Activated naive CD8-positive, alpha-beta T cell treated with anti-CD3 and anti-CD28 coated beads for 36 hours (primary cell): ENCODE data around the gene NSD1. TPM values are rescaled to one million over a fixed set of nuclear protein-coding genes. Genes with fewer than 3 reads are reported as not detected.
"Not testable (repeated sequence)": the region's sequence is repeated elsewhere in the genome, so short reads cannot be mapped to it uniquely, and the experiment has no call there.

Source experiments
- DNase-seq: peaks from one replicate; pipeline ENCODE4 v3.0.0; 2021
- H3K27ac Mint-ChIP-seq: one replicate; pipeline ENCODE4 v1.8.0; 2022; ENCODE audit warnings: mild to moderate bottlenecking, moderate library complexity, mixed read lengths
- H3K27me3 Mint-ChIP-seq: one replicate; pipeline ENCODE4 v1.8.0; 2022; ENCODE audit warnings: mild to moderate bottlenecking, mixed read lengths
- H3K36me3 Mint-ChIP-seq: one replicate; pipeline ENCODE4 v1.8.0; 2021; ENCODE audit warnings: mild to moderate bottlenecking, mixed read lengths
- H3K4me1 Mint-ChIP-seq: one replicate; pipeline ENCODE4 v1.8.0; 2021; ENCODE audit warnings: mixed read lengths
- H3K4me3 Mint-ChIP-seq: one replicate; pipeline ENCODE4 v1.8.0; 2022; ENCODE audit warnings: mild to moderate bottlenecking, moderate library complexity, mixed read lengths
- H3K9me3 Mint-ChIP-seq: one replicate; pipeline ENCODE4 v1.8.0; 2022; ENCODE audit warnings: mixed read lengths
- total RNA-seq, 2 experiments: library from RNA; stranded (reverse); gene quantifications; one replicate each; pipeline ENCODE4 v1.2.3, GENCODE V29; 2021

The NSD1 gene
- total RNA-seq, 2 experiments from 2014 or later, result 64.0 to 66.4 TPM

DNA sequence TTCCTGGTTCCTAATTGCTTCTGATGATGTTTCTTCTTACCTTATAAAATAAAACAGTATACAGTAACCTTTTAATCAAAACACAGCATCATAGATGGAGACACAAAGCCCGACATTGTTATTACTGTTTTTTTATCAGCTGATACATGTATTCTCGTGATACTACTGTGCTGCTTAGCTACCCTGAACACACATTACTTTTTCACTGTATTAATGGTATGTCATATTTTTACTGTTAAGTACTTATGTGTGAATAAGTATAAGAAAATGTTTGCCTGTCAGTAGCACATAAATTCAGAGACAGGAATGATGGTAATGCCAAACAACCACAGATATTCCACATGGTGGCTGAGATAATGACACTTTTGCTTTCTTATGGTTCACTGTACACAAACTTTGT, 101.3 kb downstream of the NSD1 start:
- Mint-ChIP-seq H3K4me1 (peaks cover 15% of the 10 kb centered on the region), H3K27ac (no peak overlapping the region), H3K27me3 (no peaks in the 10 kb centered on the region), H3K36me3 (peaks cover 13% of the 10 kb centered on the region), H3K4me3 (no peak overlapping the region), H3K9me3 (no peaks in the 10 kb centered on the region)
- DNase-seq, result no peak

DNA sequence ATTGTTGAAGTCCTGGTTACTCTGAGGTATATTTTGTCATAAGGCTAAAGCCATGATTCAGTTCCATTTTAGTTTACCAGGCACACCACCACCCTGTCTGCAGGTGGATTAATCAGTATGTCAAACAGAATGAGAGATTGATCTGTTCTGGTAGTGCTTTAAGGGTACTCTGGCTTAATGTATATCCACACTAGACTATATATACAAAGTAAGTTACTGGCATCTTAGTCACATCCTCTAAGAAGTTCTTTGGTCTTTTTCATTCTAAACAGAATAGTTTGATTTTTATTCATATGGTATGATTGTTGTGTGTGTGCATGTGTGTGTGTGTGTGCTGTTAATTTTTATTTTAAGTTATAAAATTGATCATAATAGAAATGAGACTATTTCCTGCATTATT, 108.2 kb downstream of the NSD1 start:
- Mint-ChIP-seq H3K36me3 (peaks cover 12% of the 10 kb centered on the region), H3K4me3 (no peak overlapping the region), H3K4me1 (peaks cover 2% of the 10 kb centered on the region), H3K9me3 (no peaks in the 10 kb centered on the region), H3K27me3 (no peaks in the 10 kb centered on the region), H3K27ac (no peak overlapping the region)
- no peak for DNase-seq

DNA sequence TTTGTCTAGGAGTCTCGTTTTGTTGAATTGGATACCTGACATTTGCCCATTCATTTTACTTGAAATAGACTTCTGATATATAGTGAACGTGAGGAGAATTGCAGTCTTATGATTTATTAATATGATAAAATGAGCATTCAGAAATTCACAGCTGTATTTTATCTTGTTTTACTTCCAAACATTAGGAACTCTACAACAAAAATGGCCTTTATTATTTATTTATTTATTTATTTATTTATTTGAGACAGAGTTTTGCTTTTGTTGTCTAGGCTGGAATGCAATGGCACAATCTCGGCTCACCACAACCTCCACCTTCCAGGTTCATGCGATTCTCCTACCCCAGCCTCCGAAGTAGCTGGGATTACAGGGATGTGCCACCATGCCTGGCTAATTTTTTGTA, 108.7 kb downstream of the NSD1 start:
- peaks cover 12% of the 10 kb centered on the region for H3K36me3 Mint-ChIP-seq
- H3K27me3 Mint-ChIP-seq, result no peaks in the 10 kb centered on the region
- no peak overlapping the region for H3K4me3 Mint-ChIP-seq
- peaks cover 2% of the 10 kb centered on the region for H3K4me1 Mint-ChIP-seq
- no peaks in the 10 kb centered on the region for H3K9me3 Mint-ChIP-seq
- DNase-seq, result no peak
- H3K27ac Mint-ChIP-seq, result no peak overlapping the region

DNA sequence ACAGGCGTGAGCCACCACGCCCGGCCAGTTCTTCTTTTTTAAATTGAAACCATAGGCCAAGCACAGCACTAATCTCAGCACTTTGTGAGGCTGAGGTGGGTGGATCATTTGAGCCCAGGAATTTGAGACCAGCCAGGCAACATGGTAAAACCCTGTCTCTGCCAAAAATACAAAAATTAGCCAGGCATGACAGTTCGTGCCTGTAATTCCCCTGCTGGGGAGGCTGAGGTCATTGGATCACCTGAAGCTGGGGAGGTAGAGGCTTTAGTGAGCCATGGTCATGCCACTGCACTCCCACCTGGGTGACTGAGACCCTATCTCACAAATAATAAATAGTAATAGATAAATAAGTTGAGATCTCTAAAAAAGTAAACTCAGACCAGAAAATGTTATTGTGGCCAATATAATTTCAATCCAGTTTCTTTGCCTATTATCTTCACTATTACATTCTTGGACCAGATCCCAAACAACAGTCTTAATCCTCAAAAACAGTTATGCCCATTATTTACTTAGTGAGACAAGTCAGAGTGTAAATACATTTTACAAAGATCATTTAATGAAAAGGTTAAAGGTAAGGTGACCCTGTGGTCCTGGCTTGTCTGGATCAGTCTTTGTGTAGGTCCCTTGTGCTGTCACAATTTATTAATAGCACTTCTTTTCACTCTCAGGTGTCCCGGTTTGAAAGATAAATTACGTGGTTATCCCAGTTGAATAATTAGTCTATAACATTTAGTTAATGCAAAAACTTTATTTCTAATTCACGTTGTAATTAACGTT, 116.4 kb downstream of the NSD1 start:
- no peaks in the 10 kb centered on the region for H3K4me1 Mint-ChIP-seq
- no peak for DNase-seq
- no peaks in the 10 kb centered on the region for H3K27me3 Mint-ChIP-seq
- no peak overlapping the region for H3K27ac Mint-ChIP-seq
- peaks cover 7% of the 10 kb centered on the region for H3K36me3 Mint-ChIP-seq
- no peaks in the 10 kb centered on the region for H3K9me3 Mint-ChIP-seq
- H3K4me3 Mint-ChIP-seq, result no peak overlapping the region

DNA sequence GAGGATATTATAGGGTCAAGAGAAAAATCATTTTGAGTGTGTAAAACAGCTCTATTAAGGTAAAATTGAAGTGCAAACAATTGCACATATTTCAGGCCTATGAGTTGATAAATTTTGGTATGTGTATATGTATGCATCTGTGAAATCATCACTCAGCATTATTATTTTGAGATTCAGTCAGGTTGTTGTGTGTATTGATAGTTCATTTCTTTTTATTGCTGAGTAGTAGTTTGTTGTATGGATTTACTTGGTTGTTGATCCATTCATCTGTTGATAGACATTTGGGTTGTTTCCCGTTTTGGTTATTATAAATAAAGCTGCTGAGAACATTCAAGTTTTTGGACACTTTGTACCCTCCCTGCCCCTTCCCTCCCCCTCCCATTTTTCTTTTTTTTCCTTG, 119.7 kb downstream of the NSD1 start:
- H3K4me3 Mint-ChIP-seq, result no peak overlapping the region
- H3K27me3 Mint-ChIP-seq, result no peaks in the 10 kb centered on the region
- peaks cover 9% of the 10 kb centered on the region for H3K36me3 Mint-ChIP-seq
- H3K27ac Mint-ChIP-seq, result no peak overlapping the region
- peaks cover 3% of the 10 kb centered on the region for H3K4me1 Mint-ChIP-seq
- no peak for DNase-seq
- no peaks in the 10 kb centered on the region for H3K9me3 Mint-ChIP-seq

DNA sequence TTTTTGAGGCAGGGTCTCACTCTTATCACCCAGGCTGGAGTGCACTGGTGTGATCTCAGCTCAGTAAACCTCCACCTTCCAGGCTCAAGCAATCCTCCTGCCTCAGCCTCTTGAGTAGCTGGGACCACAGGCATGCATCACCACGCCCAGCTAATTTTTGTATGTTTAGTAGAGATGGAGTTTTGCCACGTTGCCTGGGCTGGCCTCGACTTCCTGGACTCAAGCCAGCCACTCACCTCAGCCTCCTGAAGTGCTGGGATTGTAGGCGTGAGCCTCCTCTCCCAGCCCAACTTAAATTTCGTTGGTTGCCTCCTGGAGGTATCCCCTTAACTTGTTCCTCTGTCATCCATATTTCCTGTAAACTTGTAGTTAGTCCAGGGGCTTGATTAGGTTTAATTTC, 122.7 kb downstream of the NSD1 start:
- Mint-ChIP-seq H3K27me3 (no peaks in the 10 kb centered on the region), H3K36me3 (peaks cover 12% of the 10 kb centered on the region), H3K4me3 (no peak overlapping the region), H3K4me1 (peaks cover 3% of the 10 kb centered on the region), H3K27ac (peak overlapping the region; percentile 44), H3K9me3 (no peaks in the 10 kb centered on the region)
- no peak for DNase-seq

DNA sequence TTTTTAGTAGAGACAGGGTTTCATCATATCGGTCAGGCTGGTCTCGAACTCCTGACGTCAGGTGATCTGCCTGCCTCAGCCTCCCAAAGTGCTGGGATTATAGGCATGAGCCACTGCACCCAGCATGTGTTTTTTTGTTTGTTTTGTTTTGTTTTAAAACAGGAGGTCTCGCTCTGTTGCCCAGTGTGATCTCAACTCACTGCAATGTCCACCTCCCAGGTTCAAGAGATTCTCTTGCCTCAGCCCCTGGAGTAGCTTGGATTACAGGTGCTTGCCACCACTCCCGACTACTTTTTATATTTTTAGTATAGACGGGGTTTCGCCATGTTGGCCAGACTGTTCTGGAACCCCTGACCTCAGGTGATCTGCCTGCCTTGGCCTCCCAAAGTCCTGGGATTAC, 125.1 kb downstream of the NSD1 start:
- DNase-seq, H3K27ac Mint-ChIP-seq, H3K4me3 Mint-ChIP-seq, H3K4me1 Mint-ChIP-seq, H3K9me3 Mint-ChIP-seq, H3K27me3 Mint-ChIP-seq: not testable (repeated sequence)
- H3K36me3 Mint-ChIP-seq, result peaks cover 11% of the 10 kb centered on the region

DNA sequence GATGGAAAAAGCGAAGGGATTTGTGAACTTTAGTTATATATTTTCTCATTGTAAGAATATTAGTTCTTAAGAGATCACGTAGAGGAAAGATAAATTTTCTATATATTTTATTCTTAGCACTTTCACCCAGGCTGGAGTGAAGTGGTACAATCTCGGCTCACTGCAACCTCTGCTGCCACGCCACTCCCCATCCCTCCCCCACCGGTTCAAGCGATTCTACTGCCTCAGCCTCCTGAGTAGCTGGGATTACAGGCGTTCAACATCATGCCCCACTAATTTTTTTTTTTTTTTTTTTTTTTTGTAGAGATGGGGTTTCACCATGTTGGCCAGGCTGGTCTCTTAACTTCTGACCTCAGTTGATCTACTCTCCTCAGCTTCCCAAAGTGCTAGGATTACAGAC, 127.4 kb downstream of the NSD1 start:
- Mint-ChIP-seq H3K4me1 (peaks cover 6% of the 10 kb centered on the region), H3K36me3 (peaks cover 7% of the 10 kb centered on the region), H3K27ac (no peak overlapping the region), H3K9me3 (no peaks in the 10 kb centered on the region), H3K4me3 (no peak overlapping the region), H3K27me3 (no peaks in the 10 kb centered on the region)
- DNase-seq, result no peak

DNA sequence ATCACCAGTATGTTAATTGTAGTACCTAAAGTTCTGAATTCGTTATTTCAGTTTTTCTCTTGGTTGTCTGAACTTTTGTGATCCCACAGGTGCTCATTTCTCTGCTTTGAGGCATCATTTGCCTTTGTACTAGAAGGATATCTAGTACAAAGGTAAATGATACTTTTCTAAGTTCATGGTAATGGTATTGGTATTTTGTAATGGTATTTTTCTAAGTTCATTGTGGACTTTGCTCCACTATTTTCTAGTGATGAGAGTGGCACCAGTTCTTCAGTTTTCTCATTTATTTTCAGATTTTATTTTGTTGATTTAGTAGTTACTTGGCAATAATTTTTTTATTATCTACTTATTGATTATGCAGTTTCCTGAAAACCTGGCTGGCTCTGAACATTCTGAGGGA, 127.9 kb downstream of the NSD1 start:
- H3K36me3 Mint-ChIP-seq, result peaks cover 11% of the 10 kb centered on the region
- no peak for DNase-seq
- peaks cover 6% of the 10 kb centered on the region for H3K4me1 Mint-ChIP-seq
- no peak overlapping the region for H3K27ac Mint-ChIP-seq
- no peaks in the 10 kb centered on the region for H3K9me3 Mint-ChIP-seq
- H3K27me3 Mint-ChIP-seq, result no peaks in the 10 kb centered on the region
- H3K4me3 Mint-ChIP-seq, result no peak overlapping the region

DNA sequence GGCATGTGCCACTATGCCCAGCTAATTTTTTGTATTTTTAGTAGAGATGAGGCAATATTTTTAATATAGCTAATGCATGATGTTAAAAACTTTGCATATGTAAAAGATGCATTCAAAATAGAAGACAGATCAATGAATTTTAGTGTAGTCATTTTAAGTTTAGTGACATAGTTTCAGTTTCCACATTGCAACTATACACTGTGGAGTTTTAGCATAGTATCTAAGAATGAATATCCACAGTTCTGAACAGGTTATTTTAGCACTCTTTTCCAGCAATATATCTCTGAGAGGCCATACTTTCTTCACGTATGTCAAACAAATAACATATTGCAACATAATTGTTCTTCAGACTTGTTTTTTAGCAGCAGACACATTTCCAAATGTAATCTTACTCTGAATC, 130.6 kb downstream of the NSD1 start:
- DNase-seq, result no peak
- no peak overlapping the region for H3K4me3 Mint-ChIP-seq
- no peaks in the 10 kb centered on the region for H3K27me3 Mint-ChIP-seq
- H3K4me1 Mint-ChIP-seq, result peaks cover 6% of the 10 kb centered on the region
- peak overlapping the region; percentile 66 for H3K27ac Mint-ChIP-seq
- peaks cover 11% of the 10 kb centered on the region for H3K36me3 Mint-ChIP-seq
- no peaks in the 10 kb centered on the region for H3K9me3 Mint-ChIP-seq

DNA sequence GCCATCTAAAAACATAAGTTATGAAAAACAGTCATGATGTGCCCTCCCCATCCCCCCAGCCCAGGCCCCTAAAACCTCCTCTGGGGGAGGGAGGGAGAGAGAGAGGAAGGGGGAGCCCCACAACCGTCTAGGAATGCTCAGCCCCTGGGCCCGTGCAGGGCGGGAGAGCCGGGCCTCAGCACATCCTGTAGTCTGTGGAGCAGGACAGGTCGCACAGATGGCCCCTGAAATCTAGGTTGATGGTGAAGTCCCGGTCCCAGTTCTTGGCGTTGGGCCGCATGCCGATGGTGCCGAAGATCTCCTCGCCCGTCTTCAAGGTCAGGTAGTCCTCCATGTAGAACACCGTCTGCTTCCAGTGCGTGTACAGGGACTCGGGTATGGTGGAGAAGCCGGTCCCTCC, 131.8 kb downstream of the NSD1 start:
- no peaks in the 10 kb centered on the region for H3K9me3 Mint-ChIP-seq
- no peak overlapping the region for H3K4me3 Mint-ChIP-seq
- H3K36me3 Mint-ChIP-seq, result peaks cover 12% of the 10 kb centered on the region
- no peak overlapping the region for H3K27ac Mint-ChIP-seq
- no peaks in the 10 kb centered on the region for H3K27me3 Mint-ChIP-seq
- no peak for DNase-seq
- H3K4me1 Mint-ChIP-seq, result peaks cover 6% of the 10 kb centered on the region

DNA sequence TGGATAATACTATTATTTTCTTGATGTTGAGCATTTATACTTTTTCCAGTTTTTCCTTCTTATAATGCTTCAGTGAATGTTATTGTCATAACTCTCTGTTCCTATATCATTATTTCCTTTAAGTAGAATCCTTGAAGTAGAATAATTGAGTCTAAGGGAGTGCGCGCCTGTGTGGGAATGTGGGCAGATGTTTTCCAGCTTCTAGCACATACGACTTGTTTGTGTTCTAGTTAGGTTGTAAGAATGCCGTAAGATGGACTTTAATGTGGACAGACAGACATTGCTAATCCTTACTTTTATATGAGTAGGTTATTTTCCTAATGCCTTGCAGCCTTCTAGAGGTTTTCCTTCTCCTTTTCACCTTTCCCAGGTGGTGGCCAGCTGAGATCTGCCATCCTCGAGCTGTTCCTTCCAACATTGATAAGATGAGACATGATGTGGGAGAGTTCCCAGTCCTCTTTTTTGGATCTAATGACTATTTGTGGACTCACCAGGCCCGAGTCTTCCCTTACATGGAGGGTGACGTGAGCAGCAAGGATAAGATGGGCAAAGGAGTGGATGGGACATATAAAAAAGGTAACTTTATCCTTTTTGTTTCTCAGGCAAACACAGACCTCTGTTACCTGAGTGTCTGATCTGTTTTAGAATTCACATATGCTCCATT, 135.8 kb downstream of the NSD1 start:
- H3K27ac Mint-ChIP-seq, result no peak overlapping the region
- DNase-seq, result no peak
- peaks cover 2% of the 10 kb centered on the region for H3K4me1 Mint-ChIP-seq
- no peak overlapping the region for H3K4me3 Mint-ChIP-seq
- no peaks in the 10 kb centered on the region for H3K9me3 Mint-ChIP-seq
- peaks cover 12% of the 10 kb centered on the region for H3K36me3 Mint-ChIP-seq
- H3K27me3 Mint-ChIP-seq, result no peaks in the 10 kb centered on the region

DNA sequence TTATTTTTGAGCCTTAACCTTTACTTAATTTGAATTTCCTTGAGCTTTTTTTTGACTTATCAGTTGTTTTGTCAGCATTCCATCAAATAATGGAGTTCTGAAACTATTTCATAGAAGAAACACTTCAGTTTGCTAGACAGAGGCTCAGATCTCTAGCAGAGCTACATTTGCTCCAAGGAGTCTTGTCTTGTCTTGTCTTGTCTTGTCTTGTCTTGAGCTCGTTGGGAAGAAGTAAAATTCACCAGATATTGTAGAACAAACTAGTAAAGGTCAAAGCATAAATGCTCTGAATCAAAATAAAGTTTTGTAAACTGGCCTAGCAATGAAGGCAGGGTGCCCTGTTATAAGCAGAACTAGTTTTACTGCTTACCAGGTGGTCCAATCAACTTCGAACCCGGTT, 136.4 kb downstream of the NSD1 start:
- Mint-ChIP-seq H3K4me3 (no peak overlapping the region), H3K36me3 (peaks cover 14% of the 10 kb centered on the region), H3K9me3 (no peaks in the 10 kb centered on the region), H3K4me1 (no peaks in the 10 kb centered on the region), H3K27me3 (no peaks in the 10 kb centered on the region), H3K27ac (no peak overlapping the region)
- DNase-seq, result no peak

DNA sequence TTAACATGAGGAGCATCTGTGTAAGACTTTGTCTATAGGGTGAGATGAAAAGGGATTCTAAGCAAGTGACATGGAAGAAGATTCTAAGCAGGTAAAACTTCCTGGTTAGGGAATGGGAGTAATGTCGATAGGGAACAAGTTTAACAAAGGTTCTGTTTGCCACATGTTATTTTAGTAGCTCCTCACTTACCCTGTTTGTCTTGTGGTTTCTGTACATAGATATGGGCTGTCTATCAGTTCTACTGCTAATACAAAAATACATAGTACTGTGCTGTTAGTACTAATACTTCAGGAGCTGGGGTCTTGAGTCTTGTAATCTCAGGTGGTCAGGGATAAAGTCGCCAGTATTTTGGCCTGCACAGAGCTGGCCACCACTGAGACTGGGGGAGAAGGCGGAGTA, 137.1 kb downstream of the NSD1 start:
- no peak for DNase-seq
- H3K4me1 Mint-ChIP-seq, result no peaks in the 10 kb centered on the region
- no peak overlapping the region for H3K4me3 Mint-ChIP-seq
- H3K9me3 Mint-ChIP-seq, result no peaks in the 10 kb centered on the region
- H3K27ac Mint-ChIP-seq, result no peak overlapping the region
- H3K27me3 Mint-ChIP-seq, result no peaks in the 10 kb centered on the region
- peaks cover 13% of the 10 kb centered on the region for H3K36me3 Mint-ChIP-seq

DNA sequence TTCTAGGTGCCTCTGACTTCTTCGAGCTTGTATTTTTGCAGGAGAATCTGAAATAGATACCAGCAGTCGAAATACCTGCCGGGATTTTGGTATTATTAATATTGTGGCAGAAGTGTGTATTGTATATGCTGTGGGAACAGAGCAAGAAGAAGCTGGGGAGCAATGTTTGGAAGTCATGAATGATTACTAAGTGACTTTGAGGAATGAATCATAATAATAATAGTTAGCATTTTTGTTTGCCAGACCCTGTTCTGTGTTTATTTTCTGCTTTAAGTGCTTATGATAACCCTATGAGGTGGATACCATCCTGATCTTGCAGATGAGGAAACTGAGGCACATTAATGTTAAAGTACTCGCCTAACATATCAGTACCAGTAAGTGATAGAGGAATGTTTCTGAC, 137.5 kb downstream of the NSD1 start:
- H3K27me3 Mint-ChIP-seq, result no peaks in the 10 kb centered on the region
- H3K9me3 Mint-ChIP-seq, result no peaks in the 10 kb centered on the region
- H3K4me1 Mint-ChIP-seq, result no peaks in the 10 kb centered on the region
- no peak for DNase-seq
- peaks cover 12% of the 10 kb centered on the region for H3K36me3 Mint-ChIP-seq
- H3K4me3 Mint-ChIP-seq, result no peak overlapping the region
- no peak overlapping the region for H3K27ac Mint-ChIP-seq

DNA sequence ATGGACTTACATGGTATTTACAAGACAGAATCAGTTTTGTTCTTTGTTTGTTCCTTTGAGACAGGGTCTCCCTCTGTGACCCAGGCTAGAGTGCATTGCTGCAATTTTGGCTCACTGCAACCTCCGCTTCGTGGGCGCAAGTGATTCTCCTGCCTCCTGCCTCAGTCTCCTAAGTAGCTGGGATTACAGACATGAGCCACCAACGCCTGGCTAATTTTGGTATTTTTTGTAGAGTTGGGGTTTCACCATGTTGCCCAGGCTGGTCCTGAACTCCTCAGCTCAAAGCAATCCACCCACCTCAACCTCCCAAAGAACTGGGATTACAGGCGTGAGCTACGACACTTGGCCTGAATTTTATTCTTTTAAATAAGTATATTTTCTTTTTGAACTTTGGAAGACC, 142.3 kb downstream of the NSD1 start:
- no peak overlapping the region for H3K27ac Mint-ChIP-seq

More for the DNA sequence above, 142.3 kb downstream of the NSD1 start:
- H3K4me1 Mint-ChIP-seq, result no peaks in the 10 kb centered on the region
- no peak overlapping the region for H3K4me3 Mint-ChIP-seq
- no peaks in the 10 kb centered on the region for H3K27me3 Mint-ChIP-seq
- DNase-seq, result no peak
- H3K9me3 Mint-ChIP-seq, result no peaks in the 10 kb centered on the region
- H3K36me3 Mint-ChIP-seq, result peaks cover 8% of the 10 kb centered on the region
